HG02870 (cell line): ENCODE results near the gene DUOXA1.
"Not testable (repeated sequence)": the region's sequence is repeated elsewhere in the genome, so short reads cannot be mapped to it uniquely, and the experiment has no call there.

ENCODE experiments used
- ATAC-seq: cut with Tn5 transposase; IDR thresholded peaks from one replicate; pipeline ENCODE4 v1.9.1; 2021; ENCODE audit warnings: mild to moderate bottlenecking, moderate library complexity; ENCODE audit not compliant: unreplicated experiment

Gene DUOXA1

GRCh38 chr15:45114751-45115085 is 15.0 kb downstream of the DUOXA1 start:
- no peak for ATAC-seq

GRCh38 chr15:45114076-45114750 is 15.5 kb downstream of the DUOXA1 start, which contains the start of the genes DUOX2 and DUOXA2:
DUOX2 (minus strand) TSS chr15:45114172; CDS start chr15:45113411, 761 bp downstream.
DUOXA2 (plus strand) TSS chr15:45114326; CDS start chr15:45114606, 280 bp downstream.
- no peak for ATAC-seq

GRCh38 chr15:45113380-45113990 is 16.2 kb downstream of the DUOXA1 start:
- ATAC-seq, result no peak

GRCh38 chr15:45112591-45113379 is 16.9 kb downstream of the DUOXA1 start:
- no peak for ATAC-seq

GRCh38 chr15:45112143-45112590 is 17.5 kb downstream of the DUOXA1 start:
- no peak for ATAC-seq

- no peak for ATAC-seq
These were observed 18.1 kb downstream of the DUOXA1 start for GRCh38 chr15:45111390-45112142.

GRCh38 chr15:45110256-45110820 is 19.3 kb downstream of the DUOXA1 start:
- no peak for ATAC-seq

GRCh38 chr15:45107941-45108630 is 21.6 kb downstream of the DUOXA1 start:
- ATAC-seq, result no peak

GRCh38 chr15:45106002-45106790 is 23.5 kb downstream of the DUOXA1 start:
- no peak for ATAC-seq

GRCh38 chr15:45105586-45105985 is 24.1 kb downstream of the DUOXA1 start:
- no peak for ATAC-seq

- ATAC-seq, result not testable (repeated sequence)
These were observed 25.5 kb downstream of the DUOXA1 start for GRCh38 chr15:45104170-45104569.

GRCh38 chr15:45102226-45102625 is 27.5 kb downstream of the DUOXA1 start:
- no peak for ATAC-seq

- ATAC-seq, result no peak
These were observed 27.9 kb downstream of the DUOXA1 start for GRCh38 chr15:45101749-45102148.

GRCh38 chr15:45100884-45101625 is 28.6 kb downstream of the DUOXA1 start:
- no peak for ATAC-seq

- no peak for ATAC-seq
These were observed 30.0 kb downstream of the DUOXA1 start for GRCh38 chr15:45099549-45100165.

- ATAC-seq, result no peak
These were observed 32.2 kb downstream of the DUOXA1 start for GRCh38 chr15:45097466-45097865.

GRCh38 chr15:45095661-45096060 is 34.0 kb downstream of the DUOXA1 start:
- ATAC-seq, result no peak

GRCh38 chr15:45094358-45094730 is 35.3 kb downstream of the DUOXA1 start:
- ATAC-seq, result no peak
